HS-27A (cell line): ENCODE data around the gene CCNH.

ENCODE experiments used
- DNase-seq: peaks from one replicate; pipeline ENCODE4 v3.0.0-alpha.2; 2012; ENCODE audit warnings: low read depth, missing footprints

The CCNH gene

DNA sequence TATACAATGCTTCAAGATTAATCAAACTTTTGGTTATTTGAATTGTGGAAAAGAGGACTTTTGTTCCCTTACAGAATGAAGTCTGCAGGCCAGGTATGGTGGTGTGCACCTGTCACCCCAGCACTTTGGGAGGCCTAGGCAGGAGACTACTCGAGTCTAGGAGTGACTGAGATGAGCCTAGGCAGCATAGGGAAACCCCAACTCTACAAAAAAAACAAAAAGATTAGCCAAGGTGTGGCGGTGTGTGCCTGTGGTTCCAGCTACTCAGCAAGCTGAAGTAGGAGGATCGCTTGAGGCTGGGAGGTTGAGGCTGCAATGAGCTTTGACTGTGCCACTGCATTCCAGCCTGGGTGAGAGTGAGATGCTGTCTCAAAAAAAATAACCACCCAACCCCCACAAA lies 9.3 kb downstream of the CCNH start:
- no peak for DNase-seq

DNA sequence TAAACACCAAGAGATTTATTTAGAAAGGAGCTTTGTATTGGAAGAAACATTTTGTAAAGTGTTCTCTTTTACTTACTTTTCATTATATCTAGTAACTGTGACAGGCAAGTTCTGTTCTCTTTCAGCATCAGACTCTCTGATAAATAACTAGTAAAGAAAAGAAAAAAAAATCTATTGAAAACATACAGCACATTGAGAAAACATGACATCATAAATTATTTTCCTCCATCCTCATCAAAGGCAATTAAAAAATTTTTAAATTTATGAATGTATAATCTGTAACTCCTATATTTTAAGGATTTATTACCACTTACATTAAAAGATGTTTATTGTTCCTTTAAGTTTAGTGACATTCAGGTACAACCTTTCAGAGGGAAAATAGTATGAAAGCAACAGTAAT lies 11.1 kb downstream of the CCNH start:
- no peak for DNase-seq

DNA sequence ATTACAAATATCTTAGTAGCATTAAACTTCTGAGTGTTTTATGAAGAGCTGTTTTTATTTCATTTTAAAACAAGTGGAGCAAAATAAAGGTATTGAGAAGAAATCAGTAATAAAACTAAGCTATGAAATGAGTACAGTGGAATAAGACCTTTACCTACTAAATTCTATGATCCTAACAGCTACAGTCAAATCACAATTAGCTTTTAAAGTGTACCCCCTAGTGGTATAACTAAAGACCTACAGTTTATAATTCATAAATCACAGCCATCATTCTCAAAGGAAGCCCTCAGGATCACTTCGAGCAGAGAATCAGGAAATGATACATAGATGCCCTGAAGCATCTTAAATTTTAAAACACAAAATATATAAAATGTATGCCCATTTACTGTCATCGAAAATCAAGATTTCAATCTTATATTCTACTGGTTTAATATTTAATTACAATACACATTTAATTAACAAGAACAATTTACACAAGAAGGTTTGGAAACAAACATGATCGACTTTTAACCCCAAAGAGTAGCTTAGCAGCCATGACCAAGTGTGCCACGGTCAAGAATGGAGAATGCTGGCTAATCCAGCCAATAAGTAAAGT lies 12.3 kb downstream of the CCNH start:
- no peak for DNase-seq

DNA sequence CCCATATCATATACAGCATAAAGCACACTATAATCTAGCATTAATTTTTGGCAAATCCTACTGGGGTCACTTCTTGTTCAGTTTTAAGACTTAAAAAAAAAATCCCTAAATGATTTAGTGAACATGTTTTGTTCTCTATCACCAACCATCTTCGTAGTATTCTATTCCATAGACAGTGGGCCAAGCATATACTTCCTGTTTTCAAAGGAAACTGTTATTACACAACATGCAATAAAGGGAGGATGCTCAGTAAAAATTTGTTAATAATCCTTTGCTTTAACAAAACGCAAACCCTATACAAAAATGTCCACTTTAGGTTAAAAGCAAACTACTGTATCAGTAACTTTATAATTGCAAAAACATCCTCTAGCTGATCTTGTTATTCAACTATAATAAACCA lies 13.0 kb downstream of the CCNH start:
- DNase-seq: no peak

DNA sequence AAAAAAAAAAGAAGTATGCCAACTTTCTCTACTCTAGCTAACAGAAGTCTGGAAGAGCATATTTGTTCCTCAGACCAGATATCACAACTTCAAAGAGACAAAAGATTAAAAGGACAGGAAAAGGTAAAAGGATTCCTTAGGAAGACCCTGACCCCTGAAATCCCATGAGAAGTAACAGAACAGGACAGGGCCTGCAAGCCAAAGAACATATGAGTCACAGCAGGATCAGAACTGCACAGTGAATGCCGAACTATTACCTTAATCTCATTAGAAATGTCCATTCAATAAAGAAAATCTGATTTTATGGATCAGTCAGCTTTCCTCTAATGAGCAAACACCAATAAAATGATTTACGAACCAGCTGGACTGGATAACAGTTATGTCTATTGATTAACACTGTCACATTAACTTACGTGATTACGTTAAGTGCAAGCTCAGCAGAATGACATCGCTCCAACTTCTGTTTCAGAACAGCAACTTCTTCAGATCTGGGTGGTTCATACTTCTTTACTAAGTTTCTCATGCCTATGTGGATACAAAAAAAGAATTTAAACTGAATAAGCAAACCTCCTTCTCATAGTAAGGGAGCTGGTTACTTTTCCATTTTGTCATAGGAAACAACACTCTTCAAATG lies 13.6 kb downstream of the CCNH start:
- DNase-seq: no peak

DNA sequence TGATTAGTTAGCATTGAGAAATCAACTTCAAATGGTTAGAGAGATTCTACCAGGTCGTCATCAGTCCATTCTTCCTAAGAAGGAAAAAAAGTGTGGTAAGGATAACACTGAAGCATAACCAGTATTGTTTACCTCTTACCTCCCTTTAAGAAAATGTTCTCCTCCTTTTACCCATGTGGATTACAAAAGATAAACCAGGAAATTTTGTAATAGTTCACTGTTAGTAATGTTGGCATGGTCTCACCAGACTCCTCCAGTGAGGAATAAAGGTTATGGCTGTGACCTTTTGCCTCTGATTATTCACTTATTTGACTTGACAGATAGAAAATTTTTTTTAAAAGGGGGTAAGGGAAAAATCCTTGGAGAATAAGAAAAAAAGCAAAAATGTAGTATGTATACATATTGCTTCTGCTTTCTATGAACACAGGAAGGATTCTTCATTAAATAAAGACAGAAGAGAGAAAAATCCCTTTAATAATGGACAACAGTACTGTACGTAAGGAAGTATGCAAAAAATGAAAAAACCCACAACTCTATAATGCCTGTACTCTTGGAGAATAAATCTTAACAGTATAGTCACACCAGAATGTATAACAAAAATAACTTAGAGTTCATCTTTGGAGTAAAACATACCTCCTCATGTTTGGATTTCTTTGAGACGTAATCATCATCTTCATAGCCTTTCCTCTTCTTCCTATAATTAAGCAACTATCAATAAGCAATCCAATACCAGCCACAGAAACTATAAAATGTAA lies 18.1 kb downstream of the CCNH start:
- DNase-seq: no peak

DNA sequence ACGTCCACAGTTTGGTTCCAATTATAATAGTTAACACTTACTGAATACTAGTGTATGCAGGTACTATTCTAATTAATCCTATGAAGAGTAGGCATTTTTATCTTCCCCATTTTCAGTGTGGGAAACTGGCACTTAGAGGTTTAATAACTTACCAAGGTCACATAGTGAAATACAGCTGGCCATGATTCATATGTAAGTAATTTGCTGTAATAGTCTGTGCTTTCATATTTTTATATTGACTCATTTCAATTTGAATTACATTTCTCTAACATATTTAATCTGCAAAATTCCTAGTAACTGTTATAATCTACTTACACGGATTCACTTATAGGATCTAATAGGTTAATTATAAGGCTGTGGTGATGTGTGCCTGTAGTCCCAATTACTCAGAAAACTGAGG lies 19.4 kb downstream of the CCNH start:
- DNase-seq: no peak

DNA sequence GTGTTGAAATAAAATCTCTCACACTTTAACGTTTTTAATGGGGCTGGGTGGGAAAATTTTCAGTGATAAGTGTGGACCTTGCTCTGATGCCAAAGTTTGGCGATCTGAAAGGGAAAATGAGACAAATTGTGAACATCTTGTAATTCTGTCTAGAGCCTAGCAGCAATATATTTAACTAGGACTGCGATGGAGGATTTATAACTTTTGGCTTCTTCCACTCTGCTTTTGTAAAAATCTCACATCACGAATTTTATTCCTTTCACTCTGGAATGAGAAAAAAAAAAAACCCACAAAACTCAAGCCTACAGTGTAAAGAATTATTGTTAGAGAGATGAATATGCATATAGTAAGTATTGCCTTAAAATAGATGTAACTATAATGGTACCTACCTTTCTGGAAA lies 19.9 kb downstream of the CCNH start:
- no peak for DNase-seq

DNA sequence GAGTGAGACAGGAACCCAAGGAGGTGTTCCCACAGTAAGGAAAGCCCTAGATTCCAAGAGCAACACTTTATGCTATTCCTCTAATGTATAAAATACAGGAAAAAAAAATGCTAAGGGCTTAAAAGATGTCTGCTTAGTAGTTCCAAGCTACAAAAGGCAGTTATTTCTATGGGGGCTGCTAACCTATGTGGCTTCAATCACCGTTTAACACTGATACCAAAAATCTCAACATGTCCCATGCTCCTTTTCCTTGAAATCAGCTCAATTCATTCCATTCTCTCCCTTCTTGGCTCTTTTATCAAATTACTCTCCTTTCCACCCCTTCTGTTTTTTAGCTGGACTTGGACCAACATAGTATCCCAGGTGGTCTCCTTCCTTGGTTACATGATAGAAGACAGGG lies 20.6 kb downstream of the CCNH start:
- DNase-seq: no peak

DNA sequence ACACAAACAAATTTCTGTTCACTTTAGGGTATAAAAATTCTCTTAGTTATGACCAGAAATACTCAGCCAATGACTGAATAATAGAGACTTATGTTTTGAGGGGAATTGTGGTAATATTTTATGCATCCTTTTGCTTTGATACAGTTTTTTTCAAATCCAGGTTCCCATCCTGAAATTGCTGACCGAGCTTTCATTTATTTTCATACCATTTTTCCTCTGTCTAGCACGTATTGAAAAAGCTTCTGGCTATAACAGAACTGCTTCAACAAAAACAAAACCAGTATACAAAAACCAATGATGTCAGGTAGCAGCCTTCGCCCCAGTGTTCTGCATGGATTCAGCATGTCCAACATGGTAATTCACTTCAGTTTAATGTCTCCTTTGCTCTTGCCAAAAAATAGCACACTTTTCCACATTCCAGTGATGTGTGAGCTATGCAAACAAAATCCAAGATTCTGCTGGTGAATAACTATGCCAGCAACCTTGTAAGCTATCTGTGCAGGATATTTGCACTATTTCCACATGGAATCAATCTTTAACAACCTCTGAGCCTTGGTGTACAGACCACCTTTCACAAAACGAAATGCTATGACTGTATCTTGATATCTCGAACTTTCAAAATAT lies 22.0 kb downstream of the CCNH start:
- no peak for DNase-seq

DNA sequence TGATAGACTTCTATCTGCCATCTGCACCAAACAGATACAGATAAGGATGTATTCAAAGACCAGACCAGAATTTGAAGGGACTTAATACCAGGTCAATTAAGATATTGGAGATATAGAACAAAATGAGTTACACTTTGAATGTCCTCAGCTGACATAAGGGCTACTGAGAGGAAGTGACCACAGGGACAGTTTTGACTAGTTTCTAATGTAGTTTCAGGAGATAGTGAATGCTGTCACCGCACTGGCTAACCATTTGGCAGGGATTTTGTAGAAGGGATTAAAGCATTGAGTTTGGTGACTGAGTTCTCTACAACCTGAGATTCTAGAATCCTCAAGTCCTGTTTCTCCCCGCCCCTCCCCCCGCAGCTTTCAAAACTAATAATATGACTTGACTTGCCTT lies 22.7 kb downstream of the CCNH start:
- no peak for DNase-seq

DNA sequence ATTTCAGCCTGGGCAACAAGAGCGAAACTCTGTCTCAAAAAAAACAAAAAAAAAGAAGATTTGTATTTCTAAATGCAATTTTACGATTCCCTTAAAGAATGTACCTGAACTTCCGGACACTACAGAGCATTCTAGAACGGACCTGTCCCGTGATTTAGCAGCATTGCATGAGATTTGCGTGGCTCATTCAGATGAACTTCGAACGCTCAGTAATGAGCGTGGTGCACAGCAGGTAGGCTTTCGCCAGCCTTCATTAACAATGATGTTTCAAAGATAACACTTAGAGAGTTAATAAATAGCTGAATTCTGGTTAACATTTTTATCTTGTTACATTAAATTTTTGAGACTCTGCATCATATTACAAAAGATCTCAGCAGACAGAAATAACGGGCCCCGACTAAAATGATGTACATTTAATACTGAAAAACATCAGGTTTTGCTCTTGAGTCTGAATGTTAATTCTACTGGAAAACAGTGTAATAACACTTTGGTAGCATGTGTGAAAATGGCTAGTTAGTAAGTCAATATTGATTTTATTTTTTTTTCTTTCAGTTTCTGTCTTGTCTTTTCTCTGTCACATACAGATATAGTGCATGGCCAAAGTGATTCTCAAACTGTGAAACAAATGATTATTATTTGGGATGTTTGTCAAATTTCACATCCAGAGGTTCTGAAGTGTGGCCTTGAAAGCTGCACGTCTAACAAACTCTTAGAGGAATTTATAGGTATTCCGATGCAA lies 23.3 kb downstream of the CCNH start:
- no peak for DNase-seq

DNA sequence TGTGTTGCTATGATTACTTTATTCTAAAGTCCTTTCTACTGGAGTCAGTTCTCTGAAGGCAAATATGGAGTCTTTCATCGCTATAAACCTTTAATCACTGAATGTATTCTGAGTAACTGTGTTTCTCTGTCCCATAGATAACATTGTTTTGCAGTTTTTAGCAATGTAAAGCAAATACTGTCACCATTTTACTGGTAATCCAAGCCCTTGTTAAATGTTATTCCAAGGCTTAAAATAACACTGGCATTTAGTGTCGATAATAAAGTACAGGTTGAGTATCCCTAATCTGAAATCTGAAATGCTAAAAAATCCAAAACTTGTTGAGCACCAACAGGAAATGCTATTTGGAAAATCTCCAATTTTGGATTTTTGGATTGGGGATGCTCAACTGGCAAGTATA lies 24.6 kb downstream of the CCNH start:
- no peak for DNase-seq

DNA sequence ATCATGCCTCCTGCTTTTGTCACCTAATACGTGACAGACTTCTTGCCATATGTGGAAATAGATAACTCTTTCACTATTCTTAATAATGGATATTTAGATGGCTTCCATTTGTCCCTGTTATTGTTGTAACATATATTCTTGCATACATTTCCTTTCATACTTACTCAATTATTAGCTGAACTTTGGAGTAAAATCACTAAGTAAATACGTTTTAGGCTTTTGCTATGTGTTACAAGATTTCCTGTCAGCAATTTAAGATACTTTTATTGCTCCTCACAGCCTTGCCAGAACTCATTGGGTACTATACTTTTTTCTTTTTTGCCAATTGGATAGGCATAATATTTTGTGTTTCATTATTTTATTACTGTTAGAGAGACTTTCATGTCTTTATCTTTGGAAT lies 26.9 kb downstream of the CCNH start:
- no peak for DNase-seq

DNA sequence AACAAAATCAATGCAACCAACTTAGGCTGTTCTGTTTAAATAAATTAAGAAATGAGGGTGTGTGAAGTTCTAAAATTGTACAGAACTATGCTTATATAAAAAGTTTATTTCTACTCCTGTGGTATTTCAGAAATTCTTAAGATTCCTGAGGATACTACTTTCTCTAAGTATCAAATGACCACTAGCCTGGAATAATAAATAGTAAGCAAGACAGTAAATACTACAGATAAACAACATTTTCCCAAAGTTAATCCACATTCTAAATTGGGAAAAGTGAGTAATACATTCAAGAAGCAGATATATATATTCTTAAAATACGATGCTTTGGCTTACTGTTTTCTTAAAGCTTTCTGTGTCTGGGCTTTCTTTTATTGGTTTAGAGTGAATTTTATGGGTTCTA lies 29.5 kb downstream of the CCNH start:
- no peak for DNase-seq

DNA sequence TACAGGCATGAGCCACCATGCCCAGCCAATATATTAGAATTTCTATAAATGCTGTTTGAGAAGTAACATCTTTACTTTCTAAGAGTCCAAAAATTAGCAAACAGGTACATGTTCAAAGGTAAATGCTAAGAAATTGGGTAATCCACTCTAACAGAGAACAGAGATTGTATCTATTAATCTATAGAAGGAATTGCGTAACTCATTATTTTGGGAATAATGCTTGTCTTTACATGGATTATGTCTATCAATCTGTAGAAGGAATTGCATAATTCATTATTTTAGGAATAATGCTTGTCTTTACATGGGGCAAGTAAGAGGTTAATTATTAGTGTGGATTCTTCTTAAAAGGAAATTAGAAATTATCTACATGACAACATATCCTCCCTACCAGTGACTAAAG lies 30.5 kb downstream of the CCNH start:
- no peak for DNase-seq

DNA sequence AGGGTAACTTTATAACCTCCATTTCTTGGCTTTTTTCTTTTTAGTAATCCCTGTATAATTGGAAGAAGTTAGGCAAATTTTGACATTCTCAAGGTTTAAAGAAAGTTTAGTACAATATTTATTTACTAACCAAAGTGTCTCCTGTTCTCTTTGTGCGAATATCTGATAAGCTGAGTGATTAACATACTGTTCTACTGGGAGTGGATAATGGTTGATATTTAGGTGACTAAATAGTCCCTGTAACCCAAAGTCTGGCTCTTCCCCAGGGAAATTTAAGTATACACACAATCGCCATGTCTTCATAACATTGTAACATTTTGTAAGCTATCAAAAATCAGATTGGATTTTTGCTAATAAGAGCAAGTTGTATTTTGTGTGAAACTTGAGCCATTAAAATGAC lies 40.0 kb downstream of the CCNH start:
- DNase-seq: no peak

DNA sequence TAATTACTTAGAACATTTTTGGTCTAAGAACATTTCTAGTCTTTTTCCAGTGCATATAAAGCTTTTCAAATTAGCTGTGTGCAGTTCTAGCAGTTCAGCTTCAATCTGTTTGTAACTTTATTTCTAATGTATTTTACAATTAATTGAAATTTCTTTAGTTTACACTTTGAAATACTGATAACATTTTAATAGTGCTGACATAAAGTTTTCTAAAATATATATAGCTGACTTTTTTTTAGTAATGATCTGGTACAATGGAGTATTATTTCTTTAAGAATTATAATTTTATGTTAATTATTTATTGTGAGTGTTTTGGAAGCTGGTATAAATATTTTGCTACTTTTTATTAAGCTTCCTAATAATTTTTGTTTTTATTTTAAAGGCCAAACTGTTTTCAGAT lies 43.3 kb downstream of the CCNH start:
- DNase-seq: no peak

DNA sequence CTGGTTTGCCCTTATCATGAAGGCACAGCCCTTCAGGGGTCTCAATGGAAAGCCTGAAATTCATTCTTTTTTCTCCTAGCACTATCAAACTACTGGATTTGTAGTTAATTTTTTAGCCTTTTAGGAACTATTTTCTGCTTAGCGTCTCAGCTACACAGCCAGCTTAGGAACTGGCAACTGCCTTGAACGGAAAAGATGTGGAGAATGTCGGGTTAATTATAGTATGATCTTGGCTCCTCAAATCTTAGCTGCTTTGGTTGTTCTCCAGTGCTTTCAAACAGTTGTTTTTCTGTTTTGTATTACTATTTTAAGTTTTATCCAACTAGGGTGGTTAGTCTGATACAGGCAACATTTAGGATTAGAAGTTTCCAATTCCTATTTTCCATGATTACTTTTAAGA lies 44.1 kb downstream of the CCNH start:
- DNase-seq: no peak

DNA sequence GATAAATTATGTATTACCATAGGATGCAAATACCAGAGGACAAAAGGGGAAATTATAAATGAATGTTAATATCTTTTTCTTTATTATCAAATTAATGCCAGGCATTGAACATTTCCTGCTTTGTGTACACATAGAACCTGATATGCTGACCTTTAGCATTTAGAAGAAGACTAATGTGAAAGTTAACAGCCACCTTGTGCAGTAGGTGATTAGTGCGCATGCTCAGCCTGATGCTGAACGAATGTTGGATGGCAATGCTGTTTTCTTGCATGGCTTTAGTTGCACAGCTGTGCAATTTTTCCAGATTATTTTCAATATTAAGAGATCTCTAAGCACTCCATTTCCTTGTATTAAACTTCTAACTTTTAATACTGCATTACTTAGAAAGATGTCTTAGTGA lies 45.5 kb downstream of the CCNH start:
- DNase-seq: no peak

DNA sequence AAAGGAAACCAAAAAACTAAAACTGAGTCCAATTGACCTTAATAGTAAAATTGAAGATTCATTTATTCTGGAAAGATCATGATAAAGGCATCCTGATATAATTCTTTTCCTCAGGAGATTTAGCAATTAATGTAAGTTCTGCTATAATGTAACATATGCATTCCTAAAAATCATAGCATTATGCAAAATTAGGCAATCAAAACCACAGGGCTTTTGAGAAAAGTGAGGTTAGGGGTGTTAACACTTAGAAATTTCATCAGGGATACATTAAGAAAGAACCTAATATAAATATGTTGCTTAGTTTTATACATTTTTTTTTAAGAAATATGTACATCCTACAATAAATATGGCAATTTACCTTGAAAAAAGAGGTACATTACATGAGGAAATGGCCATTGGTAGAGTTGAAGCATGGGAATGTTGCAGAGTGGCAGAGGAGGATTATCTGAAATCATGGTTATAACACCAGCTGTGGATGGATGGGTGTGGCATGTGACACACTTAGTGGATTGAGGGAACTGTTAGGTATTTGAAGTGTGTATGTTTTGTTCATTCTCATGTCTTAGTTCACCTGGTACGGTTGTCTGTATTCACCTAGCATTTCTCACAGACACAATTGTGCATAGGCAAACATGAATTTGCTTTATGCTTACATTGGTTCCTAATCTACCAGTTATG lies 51.1 kb downstream of the CCNH start:
- DNase-seq: no peak

DNA sequence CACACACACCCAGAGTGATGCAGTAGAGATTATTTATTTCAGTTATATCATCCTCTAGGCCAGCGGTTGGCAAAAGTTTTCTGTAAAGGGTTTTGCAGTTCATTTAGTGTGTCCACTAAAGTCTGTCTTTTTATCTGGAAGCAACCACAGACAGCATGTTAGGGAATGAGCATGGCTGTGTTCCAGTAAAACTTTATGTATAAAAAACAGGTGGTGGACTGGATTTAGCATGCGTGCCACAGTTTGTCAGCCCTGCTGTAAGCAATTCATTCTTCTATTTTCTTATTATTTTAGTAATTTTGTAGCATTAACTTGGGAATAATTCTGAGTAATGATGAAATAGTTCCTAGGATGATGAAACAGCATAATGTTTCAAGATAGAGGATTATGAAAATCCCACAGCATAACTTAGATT lies 51.7 kb downstream of the CCNH start:
- DNase-seq: no peak
